GM04503 (cell line): ENCODE results near the gene ZNF70.

Experiments
- DNase-seq: peaks from one replicate; pipeline ENCODE4 v3.0.0-alpha.2; 2012; ENCODE audit warnings: low read depth

ZNF70 gene

DNA sequence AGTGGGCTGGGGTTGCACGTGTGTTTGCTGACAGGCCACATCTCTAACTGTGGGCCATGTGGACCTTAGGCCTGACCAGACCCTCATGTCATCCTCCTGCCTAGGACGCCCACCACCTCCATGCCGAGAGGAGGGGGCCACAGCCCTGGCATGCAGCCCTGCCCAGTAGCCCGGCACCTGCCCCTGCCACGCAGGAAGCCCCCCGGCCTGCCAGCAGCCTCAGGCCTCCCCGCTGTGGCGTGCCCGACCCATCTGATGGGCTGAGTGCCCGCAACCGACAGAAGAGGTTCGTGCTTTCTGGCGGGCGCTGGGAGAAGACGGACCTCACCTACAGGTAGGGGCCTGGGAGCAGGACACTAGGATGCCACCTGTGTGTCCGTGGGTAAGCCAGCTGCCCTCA is 28.2 kb upstream of the ZNF70 start:
- no peak for DNase-seq

GRCh38 chr22:23778577-23778900 is 27.6 kb upstream of the ZNF70 start:
- no peak for DNase-seq

DNA sequence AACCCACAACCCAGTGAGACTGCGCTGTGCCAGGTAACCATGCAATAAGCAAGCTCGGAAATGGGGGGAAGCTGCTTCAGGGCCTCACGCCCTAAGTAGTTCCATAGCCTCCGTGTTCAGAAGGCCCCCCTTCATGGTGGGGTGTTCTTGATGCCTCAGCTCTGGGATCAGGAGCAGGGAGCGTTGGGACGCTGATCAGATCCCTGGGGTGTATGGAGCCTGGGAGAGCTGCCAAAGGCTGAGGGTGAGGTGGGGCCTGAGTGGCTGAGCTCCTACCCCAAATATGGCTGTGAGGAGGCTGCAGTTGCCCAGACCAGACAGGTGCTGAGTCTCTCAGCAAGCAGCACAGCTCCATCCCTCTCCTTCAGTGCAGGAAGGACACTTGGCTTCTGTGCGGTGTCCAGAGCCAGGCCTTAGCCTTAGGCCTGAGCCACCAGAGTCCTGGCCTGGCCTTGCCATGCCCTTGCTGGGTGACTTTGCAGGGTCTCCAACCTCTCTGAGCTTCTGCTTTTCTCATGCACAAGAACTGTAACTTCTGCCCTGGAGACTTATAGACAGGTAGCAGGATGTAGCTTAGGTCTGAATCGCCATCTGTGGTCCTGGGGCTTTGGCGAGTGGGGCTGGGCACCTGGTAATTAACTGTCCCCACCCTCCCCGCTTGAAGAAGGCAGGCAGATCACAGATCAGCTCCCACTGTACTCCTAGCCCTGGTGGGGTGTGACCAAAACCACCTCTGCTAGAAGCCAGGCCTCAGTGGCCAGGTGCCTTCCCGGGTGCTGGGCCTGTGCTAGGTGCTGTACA is 27.1 kb upstream of the ZNF70 start:
- DNase-seq = no peak

GRCh38 chr22:23775779-23776375 is 25.0 kb upstream of the ZNF70 start:
- DNase-seq = no peak

- DNase-seq = no peak
Observed at GRCh38 chr22:23774922-23775436, 24.1 kb upstream of the ZNF70 start.

GRCh38 chr22:23774114-23774921 is 23.4 kb upstream of the ZNF70 start:
- no peak for DNase-seq

GRCh38 chr22:23773483-23774113 is 22.7 kb upstream of the ZNF70 start:
- no peak for DNase-seq

- no peak for DNase-seq
Observed at GRCh38 chr22:23772649-23773473, 21.9 kb upstream of the ZNF70 start, which contains the start of gene MMP11. MMP11 (plus strand) TSS chr22:23772849; CDS start chr22:23772871, 22 bp downstream.

DNA sequence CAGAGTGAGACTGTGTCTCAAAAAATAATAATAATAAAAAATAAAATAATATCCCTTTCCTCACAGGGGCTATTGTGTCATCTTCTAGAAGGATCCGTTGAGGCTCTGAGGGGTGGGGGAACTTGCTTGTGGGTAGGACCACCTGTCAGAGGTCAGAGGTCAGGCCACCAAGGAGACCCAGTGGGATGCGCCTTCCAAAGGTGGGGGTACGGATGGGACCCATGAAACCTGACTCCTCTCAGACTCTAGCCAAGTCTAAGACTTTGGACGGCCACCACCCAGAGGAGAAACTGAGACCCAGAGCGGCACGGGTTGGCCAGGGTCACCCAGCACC is 21.4 kb upstream of the ZNF70 start:
- no peak for DNase-seq

DNA sequence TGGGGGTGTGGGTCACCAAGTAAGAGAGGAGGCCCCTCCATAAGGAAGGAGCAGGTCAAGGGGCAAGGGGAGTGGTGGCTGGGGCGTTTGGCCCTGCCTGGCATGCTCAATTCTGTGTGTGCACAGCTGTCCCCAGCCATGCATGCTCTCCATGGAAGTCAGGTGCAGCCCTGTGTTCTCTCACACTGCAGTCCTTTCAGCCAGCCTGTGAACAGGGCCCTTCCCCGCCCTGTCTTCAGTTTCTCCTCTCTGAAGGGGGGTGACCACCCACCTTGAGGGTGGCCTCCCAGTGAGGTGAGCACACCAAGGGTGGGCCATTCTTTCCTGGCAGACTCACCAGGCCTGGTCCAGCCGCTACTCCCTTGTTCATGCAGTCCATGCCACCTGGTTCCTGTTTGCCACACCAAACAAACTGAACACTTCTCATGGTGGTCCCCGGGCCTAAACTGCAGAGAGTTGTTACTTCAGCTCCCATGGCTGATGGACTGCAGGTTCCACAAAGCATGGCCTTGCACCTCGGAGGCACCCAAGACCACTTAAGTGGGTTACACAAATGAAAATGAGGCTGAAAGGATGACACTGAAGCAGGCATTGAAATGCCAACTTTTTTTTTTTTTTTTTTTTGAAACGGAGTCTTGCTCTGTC is 18.5 kb upstream of the ZNF70 start:
- DNase-seq = no peak

DNA sequence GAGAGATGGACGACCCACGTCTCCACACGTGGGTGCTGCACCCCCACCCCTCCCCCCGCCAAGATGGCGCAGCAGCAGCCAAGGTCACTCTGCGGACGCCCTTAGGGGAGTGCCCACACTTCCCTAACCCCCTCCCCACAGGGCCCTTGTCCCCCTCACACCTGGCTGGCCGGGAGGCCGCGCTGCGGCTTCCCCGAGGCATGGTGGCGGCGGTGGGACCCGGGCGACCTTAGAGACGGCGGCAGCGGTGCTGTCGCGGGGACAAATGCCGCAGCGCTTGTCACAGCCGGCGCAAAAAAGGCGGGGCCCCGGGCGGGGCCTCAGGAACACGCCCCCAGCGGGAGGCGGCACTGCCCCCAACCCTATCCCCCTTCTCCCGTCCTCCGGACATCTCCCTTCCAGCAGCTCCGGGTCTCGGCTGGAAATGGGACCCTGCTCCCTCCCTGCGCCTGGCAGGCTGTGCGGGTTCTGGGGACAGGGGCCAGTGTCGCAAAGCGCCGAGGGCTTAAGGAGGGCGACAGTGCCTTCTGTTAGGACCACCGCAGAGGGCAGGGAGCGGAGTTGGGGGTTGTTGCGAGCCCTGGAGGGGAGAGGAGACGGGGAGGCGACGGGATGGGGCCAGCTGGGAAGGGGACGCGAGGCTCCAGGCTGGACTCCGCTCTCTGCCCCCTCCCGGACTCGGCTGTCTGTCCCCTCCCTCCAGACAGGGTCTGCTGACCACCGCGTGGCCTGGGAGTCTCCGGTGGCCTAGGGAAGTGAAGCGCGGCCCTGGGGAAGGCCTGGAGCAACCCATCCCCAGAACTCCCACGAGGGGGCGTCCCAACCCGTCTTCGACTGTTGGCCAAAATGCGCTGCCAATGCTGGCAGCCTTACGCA is 17.0 kb upstream of the ZNF70 start, which contains the start of gene CHCHD10:
CHCHD10 (minus strand) TSS at position 300 of the 876 bp plus-strand sequence; CDS start at position 202, 98 bp downstream.
- no peak for DNase-seq

- no peak for DNase-seq
Observed at GRCh38 chr22:23767303-23767672, 16.4 kb upstream of the ZNF70 start.

GRCh38 chr22:23764899-23765881 is 14.3 kb upstream of the ZNF70 start:
- no peak for DNase-seq

- DNase-seq = no peak
Observed at GRCh38 chr22:23763954-23764353, 13.0 kb upstream of the ZNF70 start.

DNA sequence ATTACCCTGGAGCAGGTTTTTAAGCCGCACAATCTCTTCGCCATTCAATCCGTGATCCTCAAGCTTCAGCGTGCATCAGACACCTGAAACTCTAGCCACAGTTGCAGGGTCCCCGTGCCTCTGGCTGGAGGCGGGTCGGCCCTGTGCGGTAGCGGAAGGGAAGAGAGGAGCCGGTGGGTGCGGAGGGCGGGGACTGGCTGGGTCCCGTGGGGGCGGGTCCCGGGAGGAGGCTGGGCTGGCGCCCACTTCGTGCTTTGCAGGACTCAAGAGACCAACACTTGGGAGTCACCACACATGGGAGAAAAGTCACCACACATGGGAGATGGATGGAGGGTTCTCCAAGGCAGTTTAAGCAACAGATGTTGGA is 12.7 kb upstream of the ZNF70 start:
- no peak for DNase-seq

DNA sequence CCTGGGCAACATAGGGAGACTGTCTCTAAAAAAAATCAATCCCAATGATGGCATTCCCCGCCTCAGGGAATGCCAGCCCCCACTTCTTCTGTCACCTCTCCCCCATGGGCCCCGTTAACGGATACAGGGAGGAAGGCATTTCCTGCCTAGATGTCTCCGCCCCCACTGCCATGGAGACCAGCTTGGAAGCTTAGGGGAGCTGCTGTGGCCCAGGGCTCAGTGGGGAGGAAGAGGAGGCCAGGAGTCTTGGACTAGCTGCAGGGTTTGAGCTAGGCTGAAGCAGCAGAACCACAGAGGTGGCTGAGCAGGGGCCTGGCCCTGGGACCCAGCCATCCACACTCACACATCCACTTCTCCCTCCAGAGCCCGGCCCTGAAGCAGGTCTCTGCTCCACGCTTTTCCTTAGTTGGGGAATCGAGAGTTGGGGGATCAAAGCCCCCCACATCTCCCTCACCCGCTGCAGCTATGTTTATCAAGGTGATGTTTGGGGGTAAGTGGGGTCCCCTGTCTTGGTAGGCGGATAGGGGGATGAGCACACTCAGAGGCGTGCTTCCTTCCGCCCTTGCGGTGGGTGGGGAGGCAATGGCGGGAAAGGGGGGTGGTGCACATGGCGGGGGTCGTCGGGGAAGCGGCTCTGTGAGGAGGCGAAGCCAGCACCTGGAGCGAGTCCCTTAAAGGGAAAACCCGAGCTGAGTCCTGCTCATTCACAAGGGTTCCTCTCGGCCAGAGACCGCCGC is 12.1 kb upstream of the ZNF70 start, which contains the start of gene C22orf15:
C22orf15 (plus strand) TSS at position 149 of the 737 bp plus-strand sequence; CDS start at position 466, 317 bp downstream.
- no peak for DNase-seq

DNA sequence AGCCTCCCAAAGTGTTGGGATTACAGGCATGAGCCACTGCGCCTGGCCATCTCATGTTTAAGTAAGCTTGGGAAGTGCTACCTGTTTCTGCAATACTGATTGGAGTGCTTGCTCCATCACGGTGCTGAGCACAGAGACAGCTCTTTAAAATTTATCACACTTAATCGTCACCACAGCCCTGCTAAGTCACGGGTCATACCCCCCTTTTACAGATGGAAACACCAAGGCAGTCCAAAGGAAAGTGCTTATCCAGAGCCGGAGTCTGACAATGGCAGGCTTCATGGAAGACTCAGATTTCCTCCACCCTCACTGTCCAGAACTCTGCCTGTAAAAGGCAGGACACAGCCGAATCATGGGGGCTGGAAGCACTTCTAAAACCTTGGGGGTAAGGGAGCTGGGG is 9.1 kb upstream of the ZNF70 start:
- DNase-seq = no peak

DNA sequence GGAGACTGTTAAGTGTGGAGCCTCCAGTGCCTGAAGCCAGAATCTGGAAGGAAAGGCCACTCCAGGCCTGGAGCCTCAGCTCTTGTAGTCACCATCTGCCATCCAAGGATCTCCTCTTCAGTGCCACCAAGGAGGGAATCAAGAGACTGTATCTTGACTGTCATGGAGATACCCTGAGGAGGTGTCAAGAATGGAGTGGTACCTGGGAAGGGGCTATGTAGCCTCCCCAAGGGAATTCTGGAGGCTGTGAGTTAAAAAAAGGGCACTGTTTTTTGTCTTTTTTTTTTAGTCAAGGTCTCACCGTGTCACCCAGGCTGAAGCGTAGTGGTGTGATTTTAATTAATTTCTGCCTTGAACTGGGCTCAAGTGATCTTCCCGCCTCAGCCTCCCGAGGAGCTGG is 8.7 kb upstream of the ZNF70 start:
- no peak for DNase-seq
